NK-92 (cell line): Measurements from ENCODE around the gene PIAS3.

Source experiments
- DNase-seq: peaks from one replicate; lab custom pipeline; 2025; ENCODE audit not compliant: unreplicated experiment; lab: John Stamatoyannopoulos, UW

Gene PIAS3

DNA sequence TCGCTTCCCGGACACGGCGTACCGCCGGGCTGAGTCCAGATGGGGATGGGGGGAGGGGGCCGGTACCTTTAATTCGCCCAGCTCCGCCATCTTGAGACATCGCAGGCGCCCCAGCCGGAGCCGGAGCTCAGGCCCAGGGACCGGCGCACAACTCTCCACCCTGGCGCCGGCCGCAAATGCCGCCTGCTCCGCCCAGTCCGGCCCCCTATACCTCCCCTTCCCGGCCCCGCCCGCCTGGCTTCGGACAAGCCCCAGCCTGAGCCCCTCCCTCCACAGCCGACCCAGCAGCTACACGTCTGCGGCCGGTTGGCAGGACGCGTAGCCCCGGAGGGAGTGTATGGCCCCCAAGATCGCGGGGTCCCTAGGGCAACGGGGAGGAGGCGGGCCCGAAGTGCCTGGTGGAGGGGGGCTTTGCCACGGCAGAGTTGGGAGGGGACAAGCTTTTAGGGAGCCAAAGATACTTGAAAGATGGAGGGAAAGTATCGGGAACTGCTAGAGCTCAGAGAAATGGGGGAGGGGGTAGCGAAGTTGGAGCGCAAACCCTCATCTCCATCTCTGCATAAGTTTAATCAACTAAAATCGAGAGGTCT lies at the start of gene PIAS3:
PIAS3 (minus strand) TSS at position 181 of the 590 bp plus-strand sequence; CDS start at position 90, 91 bp downstream.
- DNase-seq = peak; percentile 34

DNA sequence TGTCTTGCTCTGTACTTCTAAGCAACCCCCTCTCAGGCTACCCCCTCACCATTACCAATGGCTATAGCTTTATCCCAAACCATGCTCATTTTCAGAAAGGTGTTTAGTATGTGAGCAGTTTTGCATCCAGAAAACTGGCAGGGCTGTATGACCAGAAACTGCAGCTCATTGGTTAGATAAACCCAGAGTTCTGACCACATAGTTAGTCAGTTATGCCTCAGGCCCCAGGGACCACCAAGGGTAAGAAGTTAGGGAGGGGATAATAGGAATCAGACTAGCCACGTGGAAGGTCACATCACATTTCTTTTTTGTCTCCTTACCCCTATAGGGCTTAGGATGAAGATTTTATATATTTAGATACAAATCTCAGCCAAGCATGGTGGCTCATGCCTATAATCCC lies 49.8 kb upstream of the PIAS3 start:
- no peak for DNase-seq

DNA sequence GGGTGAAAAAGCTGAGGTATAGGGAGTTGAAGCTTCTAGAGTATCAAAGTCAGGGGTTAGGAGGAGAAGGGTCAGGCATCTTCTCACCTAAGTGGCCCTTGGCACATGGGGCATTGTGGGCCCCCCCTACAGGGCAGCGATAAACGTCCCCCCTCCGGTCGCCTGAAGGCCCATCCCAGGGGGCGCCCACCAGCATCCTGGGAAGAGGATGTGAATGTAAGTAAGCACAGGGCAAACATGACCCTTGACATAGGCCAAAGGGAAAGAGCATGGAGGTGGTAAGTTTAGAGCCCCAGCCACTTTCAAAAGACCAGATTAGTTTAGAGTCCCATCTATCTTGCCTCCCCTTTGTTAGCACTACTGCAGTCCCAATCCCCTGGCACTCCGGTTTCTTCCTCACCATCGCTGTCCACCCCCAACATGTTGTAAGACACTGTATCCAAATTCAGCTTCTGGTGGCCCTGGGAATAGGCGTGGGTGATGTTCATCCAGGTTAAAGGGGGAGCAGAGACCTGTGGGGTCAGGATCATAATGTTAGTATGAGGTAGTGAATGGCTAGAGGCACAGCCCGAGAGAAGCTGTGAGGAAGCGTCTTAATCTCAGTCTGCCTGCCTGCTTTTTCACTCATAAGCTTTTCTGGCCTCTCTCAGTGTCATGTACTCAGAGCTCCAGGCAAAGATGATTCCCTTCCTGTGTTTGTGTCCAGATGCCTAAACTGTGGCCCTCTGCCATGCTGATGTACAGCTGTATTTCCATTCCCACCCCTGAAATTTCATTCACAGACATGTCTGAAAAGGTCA lies 48.3 kb upstream of the PIAS3 start:
- no peak for DNase-seq

DNA sequence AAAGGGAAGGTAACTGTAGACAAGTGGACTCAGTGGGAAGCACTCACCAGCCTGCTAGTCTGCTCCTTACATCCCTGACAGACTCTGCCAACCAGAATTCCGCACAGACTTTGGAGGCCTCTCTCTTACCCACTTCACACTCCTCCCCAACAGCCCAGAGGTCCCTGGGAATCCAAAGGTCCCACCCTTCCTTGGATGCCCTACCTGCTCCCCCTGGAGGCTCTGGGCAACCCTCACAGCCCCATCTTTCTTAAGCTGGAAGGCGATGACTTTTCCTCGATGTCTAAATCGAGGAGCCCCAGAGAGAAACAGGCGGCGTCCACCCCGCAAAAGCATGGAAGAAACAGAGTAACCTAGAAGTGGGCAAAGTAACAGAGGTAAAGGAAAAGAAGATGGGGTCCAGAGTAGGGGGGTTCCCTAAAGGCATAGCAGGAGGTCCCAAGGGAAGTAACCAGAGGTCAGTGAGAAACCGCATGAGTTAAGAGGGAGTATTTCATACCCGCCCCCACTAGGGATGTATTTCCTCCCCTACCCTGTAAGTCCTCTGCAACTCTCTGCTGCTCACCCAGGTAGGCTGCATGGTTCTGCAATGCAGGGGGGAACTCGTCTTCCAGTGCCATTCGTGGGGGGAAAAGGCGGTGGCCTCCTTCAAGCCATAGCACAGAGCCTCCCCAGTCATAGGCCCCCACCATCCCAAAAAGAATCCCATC lies 42.6 kb upstream of the PIAS3 start:
- no peak for DNase-seq

GRCh38 chr1:145898756-145899155 lies 39.9 kb upstream of the PIAS3 start:
- DNase-seq = no peak

DNA sequence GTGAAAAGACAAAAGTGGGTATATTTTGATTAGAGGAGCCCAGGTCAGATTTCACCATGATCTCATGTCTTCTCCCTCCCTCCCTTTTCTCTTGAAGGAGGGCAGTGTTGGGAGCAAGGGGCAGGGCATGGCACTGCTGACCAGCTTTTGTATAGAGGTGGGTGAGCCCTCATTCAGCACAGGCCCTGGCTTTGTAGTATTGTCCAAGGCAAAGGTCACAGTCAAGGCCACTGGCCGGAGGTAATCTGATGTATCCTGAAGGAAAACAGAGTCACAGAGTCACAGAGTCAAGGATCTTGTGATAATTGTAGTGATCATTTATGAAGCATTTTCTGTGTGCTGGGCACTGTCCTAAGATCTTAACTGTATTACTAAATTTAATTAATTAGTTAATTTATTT lies 39.1 kb upstream of the PIAS3 start:
- no peak for DNase-seq

GRCh38 chr1:145895471-145895870 lies 36.6 kb upstream of the PIAS3 start:
- no peak for DNase-seq

GRCh38 chr1:145893306-145894055 lies 34.6 kb upstream of the PIAS3 start:
- DNase-seq = no peak

- DNase-seq = no peak
Measured at GRCh38 chr1:145892486-145893087, 33.7 kb upstream of the PIAS3 start.

GRCh38 chr1:145891587-145892485 lies 33.0 kb upstream of the PIAS3 start:
- DNase-seq = no peak

GRCh38 chr1:145891143-145891542 lies 32.3 kb upstream of the PIAS3 start:
- no peak for DNase-seq

GRCh38 chr1:145889722-145890121 lies 30.8 kb upstream of the PIAS3 start:
- no peak for DNase-seq

DNA sequence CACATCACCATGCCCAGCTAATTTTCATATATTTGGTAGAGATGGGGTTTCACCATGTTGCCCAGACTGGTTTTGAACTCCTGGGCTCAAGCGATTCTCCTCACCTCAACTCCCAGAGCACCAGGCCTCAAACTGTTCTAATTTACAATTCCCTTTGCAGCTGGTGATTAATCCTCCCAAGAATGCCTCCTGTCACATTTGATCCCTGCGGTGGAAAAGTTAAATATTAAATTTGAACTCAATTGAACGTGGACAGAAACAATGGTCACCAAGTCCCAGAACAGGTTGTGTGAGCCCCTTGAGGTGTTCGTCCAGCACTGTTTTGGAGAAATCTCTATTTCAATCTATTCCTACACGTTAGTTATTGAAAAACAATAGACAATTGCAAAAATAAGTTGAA lies 28.8 kb upstream of the PIAS3 start:
- DNase-seq = no peak

DNA sequence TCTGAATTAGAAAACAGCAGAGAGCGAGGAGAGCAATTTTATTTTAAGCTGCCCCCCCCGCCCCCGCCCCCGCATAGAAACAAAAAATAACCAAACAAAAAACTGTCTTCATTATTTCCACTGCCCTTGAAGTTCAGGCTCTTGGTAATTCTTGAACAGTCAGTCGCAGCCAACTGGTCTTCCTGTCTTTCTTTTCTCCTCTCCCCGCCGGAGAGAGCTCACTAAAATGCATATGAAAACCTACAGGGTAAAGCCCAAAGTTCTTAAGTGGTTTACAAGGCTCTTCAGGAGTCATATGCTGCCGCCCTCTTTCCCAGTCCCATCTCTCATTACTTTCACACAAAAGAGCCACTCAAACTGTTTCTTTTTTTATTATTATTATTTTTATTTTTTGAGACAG lies 27.9 kb upstream of the PIAS3 start:
- no peak for DNase-seq

GRCh38 chr1:145886390-145886789 lies 27.5 kb upstream of the PIAS3 start:
- DNase-seq = no peak

DNA sequence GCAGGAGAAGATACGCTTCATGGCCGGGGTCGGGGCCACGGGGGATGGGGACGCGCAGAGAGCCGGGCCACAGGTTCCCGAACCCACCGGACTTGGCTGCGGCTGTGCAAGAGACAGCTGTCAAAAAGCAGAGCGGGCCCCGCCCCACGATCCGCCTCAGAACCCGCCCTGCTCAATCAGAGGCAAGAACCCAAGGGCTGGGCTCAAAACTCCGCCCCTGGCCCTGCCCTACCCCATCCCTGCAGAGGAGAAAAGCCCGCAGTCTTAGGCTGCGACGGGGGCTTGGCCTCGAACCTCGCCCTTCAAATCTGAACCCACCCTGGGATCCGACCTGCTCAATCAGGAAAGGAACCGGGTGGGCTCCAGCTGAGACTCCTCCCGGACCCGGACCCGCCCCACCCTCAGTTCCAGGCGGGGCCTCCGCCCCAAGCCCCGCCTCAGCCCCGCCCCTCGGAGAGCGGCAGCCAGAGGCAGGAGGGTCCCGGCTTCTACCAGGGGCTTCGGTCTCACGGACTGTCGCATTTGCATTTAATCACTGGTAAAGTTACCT lies 26.9 kb upstream of the PIAS3 start, which contains the start of gene ANKRD35:
ANKRD35 (minus strand) TSS at position 129 of the 550 bp plus-strand sequence; CDS start at position 21, 108 bp downstream.
- peak; percentile 26 for DNase-seq

GRCh38 chr1:145884675-145885074 lies 25.8 kb upstream of the PIAS3 start:
- no peak for DNase-seq

GRCh38 chr1:145879775-145880174 lies 20.9 kb upstream of the PIAS3 start:
- no peak for DNase-seq

GRCh38 chr1:145878724-145879123 lies 19.8 kb upstream of the PIAS3 start:
- no peak for DNase-seq
